Myocyte (in vitro differentiated cells): ENCODE data around the gene G6PC3. TPM values are rescaled to one million over a fixed set of nuclear protein-coding genes. Genes with fewer than 3 reads are reported as not detected.
"Not testable (repeated sequence)": the region's sequence is repeated elsewhere in the genome, so short reads cannot be mapped to it uniquely, and the experiment has no call there.

Source experiments
- DNase-seq: peaks from one replicate; pipeline ENCODE4 v3.0.0-alpha.2; 2012; ENCODE audit warnings: low read depth
- total RNA-seq: library from RNA; depleted of rRNA; stranded (reverse); fragments of >200 nt; gene quantifications from 2 replicates; pipeline ENCODE4 v1.2.3, GENCODE V29; 2014

G6PC3 gene
- total RNA-seq, 1 donor from 2014 or later: 44.6 TPM

DNA sequence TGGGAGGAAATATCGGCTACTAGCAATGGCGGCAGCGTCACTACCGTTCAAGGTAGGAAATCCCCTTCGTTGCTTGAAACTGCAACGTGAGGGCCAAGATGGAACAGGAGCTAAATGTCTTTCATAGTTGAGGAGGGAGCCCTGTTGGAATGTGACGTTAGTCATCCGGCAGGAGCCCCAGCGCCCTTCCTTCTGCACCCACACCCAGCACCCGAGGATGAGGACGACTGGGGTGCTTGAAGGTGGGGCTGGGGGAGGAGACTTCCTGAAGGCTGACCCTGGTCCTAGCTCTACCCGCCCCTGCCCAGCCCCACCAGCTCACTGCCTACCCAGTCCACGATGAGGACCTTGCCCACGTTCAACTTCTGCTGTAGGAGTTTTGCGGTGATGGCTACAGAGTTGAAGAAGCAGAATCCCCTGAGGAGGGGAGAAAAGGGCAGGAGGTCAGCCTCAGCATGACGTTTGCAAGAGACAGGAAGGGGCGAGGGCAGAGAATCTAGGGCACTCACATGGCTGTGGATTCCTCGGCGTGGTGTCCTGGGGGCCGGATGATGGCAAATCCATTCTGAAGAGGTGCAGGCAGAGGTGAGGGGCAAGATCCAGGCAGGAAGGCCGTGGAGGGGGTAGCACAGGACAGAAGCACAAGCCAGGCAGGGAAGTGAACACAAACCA, 11.9 kb downstream of the G6PC3 start:
- no peak for DNase-seq

DNA sequence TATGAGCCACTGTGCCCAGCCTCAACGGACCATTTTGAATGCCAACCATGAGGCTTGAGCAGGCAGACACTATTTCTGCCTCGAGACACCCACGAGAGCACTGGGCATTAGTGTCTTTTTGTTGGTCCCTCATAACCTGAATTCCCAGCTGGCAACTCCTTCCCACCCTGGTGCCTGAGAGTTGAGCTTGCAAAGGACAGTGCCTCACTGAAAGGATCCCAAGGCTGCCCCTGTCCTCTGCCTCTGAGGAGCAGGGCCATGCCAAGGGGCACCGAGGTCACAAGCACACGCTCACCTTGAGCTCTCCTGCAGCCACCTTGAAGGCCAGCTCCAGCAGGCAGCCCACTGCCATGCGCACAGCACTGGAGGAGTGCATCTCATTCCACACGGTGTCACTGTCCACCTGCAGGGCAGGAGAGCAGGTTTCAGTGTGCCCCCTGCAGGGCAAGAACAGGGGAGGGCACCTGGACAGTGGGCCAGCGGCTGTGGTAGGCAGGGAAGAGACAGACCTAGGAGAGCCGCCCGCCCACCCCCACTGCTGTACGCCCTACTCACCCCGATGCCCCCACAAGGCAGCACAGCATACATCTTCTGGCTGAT, 12.8 kb downstream of the G6PC3 start:
- no peak for DNase-seq

DNA sequence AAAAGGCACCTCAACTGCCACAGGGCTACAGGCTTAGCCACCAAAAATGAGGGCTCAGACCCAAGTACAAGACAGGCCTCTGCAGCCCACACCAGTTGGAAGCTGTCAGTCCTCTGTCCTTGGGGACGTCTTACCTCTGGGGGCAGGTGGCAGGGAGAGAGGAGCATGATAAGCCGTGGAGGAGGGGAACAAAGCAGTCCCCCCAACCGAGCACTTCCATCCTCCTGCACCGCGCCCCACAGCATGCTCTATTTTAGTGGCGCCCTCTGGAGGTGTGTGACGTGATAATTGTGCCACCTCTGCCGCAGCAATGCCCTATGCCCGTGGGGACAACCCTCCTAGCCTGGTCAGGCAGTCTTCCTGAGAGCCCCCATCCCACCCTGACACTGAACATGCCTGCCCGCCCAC, 13.6 kb downstream of the G6PC3 start:
- DNase-seq: no peak

DNA sequence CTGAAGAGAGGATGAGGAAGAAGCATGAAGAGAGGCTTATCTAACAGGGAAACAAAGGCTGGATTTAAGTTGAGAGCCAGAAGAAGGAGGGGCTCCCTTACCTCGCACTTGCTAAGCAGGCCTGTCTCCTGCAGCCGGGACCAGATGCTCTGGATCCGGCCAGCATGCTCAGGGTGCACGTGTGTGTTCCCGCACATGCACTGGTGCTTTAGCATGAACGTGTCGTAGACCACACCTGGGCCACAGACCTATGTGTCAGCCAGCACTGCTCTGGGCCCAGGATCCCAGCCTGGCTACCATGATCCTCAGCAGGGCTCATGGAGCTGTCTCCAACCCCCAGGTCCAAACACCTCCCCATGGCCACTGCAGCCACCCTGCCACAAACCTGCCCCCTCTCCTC, 14.4 kb downstream of the G6PC3 start:
- DNase-seq: no peak

DNA sequence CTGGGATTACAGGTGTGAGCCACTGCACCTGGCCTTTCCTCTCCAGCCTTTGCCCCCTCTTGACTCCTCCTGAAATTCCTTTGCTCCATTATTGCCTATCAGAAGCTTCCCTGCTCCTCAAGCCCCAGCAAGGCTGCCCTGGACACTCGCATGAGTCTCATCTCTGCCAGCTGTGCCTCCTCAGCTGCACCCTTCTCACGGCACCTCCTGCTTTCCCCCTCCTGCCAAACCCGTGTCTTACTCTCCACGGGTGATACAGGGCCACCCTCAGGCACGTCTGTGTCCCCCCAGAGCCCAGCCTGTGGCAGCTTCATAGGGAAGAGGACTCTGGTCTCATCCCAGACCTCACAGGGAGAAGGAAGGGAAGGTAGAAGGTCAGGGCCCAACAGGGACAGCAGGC, 15.4 kb downstream of the G6PC3 start:
- no peak for DNase-seq

DNA sequence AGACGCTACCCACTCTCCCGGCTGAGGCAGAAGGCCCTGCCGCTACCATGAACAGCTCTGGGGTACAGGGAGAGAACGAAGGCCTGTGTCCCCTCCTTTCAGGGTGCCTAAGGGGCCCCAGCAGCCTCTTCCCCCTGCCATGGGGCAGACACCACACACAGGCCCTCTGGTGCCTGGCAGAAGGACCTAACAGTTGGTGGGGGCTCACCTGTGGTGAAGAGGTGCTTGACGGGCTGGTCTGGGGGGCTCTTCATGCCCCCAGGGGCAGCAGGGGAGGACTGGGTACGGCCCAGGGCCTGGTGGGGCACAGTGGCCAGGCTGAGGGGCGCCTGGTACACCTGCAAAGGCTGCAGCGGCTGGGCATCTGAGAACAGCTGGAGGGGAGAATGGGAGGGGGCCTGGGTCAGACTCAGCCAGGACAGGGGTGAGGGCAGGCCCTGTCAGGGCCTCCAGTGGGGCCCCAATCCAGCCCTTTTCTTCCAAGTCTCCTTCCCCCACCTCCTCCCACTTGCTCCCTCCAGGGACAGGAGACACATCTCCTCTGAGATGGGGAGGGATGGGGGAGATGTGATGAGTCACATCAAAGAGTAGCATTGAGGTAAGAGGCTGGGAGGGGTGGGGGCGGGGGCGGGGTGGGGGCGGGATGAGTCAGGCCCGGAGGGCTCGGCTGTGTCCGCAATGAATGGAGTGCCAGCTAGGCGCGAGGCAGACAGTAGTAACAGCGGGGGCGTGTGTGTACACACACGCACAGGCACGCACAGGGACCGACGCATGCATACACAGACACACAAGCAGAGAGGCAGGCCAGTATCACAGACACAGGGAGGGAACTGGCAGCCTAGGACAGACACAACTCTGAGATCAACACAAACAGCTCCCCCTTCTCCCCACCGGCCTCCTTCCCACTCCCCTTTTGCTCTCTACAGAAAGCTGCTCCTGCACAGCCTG, 16.1 kb downstream of the G6PC3 start:
- peak; percentile 77 for DNase-seq

DNA sequence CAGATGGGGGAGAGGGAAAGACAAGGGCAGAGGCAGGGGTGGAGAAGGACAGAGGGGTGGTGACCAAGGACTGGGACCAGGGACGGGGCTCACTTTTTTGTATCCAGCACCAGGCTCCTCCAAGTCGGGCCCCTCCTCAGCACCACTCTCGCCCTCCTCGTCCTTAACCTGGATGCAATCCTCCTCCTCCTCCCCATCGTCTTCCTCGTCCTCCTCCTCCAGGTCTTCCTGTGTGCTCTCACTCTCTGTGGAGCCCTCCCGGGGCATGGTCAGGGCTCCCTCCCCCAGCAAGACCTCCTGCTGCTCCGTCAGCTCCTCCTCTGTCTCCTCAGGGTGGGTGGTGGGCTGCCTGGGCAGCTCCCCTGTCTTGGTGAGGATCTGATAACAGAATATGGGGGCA, 16.8 kb downstream of the G6PC3 start:
- DNase-seq: no peak

DNA sequence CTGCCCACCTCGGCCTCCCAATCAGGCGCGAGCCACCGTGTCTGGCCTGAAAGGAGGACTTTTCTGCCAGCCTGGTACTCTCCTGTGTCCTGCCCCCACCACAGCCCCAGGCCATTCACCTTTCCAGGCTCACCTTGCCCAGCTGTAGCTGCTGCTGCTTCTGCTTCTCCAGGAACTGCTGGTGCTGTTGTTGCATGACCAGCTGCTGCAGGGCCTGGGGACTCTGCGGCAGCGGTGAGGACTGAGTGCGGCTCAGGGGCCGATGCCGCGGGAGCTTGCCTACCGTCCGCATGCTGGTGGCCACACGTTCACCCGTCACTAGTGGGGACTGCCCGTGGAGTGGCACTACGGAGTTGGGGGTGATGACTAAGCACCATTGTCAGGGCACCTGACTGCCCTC, 17.7 kb downstream of the G6PC3 start:
- DNase-seq: no peak

DNA sequence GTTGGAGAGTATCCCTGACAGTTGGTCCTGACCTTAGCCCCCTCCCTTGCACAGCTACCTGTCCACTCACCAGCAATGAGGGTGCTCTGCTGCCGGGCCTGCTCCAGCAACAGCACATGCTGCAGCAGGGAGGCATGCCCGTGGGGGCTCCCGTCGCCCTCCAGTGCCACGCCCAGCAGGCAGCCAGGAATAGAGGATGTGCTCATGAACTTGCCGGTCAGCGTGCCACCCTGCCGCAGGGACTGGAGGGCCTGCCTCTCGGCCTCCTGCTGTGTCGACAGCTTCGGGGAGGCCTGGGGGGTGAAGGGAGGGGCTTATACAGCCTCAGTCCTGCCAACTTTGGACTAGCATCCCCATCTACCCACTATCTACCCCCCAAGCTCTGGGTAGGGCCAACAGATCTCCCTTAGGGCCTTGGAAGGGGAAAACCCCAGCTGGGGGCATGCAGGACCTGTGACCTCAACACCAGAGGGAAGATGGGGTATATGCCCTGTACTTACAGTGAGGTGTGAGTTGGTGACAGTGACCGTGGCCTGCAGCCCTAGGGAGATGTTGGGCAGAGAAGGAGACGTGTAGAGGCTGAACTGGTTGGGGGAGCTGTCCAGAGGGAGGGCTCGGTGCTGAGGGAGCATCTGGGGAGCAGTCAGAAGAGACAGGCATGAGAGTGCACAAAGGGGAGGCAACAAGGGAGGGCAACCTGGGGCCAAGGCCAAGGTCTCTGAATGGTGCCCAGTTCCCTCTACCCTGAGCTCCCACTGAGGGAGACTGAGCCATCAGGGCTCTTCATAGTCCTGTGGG, 20.9 kb downstream of the G6PC3 start:
- no peak for DNase-seq

DNA sequence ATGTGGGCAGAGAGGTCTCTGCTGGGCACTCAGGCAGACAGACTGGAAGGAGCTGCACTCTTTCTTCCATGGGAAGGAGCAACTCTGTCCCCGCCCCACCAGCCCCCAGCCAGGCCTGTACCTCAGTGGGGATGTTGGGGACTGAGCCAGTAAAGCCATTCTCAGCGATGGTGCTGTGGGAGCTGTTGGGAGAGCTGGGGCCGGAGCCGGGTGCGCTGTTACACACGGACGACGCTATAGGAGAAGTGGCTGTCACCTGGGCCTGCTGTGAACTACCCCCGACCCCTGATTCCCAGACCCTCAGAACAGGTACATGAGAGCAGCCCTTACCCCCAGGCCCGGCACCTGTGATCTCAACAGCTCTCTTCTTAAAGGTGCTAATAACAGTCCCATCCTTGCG, 21.5 kb downstream of the G6PC3 start:
- no peak for DNase-seq

DNA sequence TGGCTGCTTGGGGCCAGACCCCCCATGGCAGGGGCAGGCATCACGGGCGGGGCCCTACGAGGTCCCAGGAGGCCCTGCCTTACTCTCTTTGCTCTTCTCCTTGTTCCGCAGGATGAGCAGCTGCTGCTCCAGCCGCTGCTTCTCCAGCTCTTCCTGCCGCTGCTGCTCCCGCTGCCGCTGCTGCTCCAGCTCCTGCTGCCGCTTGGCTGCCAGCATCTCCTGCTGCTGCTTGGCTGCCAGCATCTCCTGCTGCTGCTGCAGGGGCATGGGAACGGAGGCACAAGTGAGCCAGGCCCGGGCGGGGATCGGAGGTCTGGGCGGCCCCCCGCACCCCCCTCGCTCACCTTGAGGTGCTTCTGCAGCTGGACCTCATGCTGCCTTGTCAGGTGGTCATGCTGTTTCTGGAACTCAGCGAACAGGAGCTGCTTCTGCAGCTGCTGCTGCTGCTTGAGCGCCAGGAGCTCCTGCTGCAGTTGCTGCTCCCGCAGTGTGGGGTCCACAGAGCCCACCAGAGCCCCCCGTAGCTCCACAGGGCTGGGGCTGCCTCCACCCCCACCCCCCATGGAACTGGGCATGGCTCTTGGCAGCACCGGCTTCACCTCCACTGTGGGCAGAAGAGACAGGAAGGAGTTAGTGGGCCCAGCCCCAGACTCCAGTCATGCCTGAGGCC, 22.8 kb downstream of the G6PC3 start:
- peak; percentile 77 for DNase-seq

DNA sequence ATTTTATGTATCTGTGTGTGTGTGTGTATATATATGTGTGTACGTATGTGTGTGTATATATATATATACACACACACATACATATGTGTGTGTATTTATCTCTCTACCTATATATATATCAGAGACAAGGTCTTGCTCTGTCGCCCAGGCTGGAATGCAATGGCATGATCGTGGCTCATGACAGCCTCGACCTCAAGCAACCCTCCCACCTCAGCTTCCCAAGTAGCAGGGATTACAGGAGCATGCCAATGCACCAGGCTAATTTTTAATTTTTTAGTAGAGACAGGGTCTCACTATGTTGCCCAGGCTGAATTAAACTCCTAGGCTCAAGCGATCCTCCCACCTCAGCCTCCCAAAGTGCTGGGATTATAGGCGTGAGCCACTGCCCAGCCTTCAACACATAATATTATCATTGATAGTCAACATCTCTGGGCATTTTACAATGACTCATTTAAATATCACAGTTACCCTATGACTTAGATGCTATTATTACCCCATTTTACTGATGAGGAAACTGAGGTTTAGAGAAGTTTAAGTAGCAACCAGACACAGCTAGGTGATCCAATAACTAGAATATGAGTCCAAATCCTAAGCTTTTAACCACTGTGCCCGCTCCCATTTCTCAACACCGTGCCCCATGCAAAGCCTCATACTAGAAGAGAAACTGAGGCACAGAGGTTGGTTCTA, 24.3 kb downstream of the G6PC3 start:
- DNase-seq: peak; percentile 80

DNA sequence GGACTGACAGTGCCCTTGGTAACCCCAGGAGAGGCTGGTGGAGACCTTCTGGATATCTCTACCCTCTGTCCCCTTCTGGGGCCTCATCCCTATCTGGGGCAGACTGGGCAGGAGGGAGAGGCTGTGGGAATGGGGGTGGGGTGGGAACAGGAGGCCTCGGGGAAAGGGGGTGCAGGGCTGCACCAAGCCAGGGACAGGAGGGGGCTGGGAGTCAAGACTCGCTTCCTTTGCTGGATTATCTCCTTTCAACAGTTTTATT, 24.8 kb downstream of the G6PC3 start:
- DNase-seq: no peak

DNA sequence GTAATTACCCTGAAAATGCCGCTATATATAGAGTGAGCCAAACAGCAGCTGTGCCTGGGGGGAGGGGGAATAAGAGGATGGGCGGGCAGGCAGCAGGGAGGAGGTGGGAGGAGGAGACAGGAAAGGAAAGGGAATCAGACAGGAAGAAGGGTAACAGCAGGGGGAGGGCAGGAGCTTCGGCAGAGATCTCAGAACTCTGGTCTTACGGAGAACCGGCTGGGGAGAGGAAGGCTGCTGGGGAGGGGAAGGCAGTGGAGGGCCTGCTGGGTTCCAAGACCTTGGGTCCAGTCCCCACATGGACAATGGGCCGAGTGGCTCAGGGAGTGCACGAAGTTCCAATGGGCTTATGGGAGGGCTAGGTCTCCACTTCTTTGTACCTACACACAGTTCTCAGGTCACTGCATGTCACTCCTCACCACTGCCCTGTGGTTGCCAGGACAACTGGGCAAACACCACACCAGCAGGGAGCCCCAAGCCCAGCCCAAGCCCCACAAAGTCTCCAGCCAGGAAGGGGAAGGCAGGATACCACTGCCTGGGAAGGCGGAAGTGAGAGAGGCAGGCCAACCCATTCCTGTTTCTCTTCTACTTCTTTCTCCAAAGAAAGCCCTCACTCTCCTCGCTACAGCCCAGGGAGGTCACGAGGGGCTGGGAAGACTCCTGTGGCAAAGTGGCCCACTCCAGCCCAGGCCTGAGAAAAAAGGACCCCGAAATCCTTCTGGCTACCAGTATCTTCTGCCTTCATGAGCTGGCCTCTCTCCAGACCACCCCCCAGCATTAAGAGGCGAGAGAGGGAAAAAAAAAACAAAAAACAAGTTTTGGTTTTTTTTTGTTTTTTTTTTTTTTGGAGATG, 25.3 kb downstream of the G6PC3 start:
- DNase-seq: peak; percentile 97

DNA sequence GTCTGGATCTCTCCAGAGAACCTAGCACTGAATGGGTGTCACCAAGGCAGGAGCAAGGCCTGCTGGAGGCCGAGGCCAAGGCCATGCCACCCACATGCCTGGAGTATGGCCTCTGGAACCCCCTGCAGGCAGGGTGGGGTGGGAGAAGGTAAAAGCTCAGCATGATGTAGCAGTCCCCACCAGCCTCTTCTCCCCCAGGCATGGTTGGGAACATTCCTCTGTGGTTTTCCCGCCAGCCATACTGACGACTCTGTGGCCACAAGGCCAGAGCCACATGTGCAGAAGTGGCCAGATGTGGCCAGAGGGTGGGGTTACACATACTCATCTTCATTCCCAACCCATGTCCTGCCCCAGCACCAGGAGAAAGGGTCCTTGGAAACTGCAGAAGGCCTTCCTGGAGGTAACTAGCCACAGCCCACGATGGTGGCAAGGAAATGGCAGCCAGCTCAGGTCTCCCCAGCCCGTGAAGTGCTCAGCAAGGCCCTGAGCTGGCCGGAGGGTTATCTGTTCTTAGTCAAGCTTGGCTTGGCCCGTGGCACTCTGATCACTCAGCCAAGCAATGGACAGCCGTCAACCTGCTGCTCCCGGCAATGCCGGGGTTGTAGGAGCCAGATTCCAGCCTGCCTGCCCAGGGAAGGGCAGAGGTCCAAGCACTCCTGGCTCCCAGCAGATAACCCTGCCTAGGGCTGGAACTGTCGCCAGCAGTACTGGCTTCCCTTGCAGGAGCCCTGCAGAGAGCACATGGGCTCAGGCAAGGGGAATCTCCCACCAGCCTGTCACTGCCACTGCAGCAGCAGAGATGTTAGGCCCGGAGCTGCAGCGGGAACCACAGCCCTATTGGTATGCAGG, 26.8 kb downstream of the G6PC3 start:
- peak; percentile 67 for DNase-seq

DNA sequence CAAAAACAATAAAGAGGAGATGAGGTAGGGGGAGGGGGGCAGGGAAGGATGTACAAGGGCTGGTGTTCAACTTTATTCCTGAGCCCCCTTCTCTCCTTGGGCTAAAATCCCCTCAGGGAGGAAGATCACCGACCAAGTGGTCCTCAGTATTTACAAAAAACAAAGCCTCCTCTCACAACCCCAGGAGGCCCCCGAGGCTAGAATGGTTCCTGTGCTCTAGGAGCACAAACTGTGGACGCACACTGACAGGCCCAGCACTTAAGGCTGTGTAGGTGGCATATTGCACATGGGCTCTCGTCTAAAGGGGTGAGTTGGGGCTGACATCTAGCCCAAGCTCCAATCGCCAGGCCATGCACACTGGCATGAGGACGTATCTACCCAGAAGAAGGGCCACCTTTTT, 31.3 kb downstream of the G6PC3 start:
- DNase-seq: not testable (repeated sequence)

DNA sequence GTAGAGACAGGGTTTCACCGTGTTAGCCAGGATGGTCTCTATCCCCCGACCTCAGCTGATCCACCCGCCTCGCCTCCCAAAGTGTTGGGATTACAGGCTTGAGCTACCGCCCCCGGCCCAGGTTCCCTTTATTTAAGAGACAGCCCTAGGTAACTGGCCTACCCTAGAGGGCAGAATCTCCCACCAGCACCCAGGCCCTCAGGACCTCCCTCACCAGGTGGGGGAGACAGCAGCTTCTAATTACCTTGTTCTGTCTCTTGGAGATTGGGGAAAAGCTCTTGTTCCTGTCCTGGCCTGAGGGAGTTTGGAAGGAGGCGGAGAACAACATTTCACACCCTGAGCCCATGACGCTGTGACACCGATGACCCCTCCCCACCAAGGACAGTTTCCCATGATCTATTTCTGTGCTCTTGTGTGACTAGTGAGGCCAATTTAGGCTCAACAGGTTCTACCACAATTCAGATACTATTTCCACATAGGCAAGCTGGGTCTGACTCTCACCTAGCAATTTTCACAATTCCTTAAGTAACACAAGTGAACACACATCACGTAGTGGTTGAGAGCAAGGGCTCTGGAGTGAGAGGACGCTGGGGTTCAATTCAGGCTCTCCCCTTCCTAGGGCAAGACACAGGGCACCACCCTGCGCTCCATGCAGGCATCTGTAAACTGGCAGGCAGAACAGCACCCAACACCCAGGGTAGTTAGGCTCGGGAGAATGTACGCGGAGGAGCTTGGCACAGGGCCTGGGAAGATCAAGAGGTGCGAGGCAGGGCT, 32.5 kb downstream of the G6PC3 start:
- DNase-seq: no peak

DNA sequence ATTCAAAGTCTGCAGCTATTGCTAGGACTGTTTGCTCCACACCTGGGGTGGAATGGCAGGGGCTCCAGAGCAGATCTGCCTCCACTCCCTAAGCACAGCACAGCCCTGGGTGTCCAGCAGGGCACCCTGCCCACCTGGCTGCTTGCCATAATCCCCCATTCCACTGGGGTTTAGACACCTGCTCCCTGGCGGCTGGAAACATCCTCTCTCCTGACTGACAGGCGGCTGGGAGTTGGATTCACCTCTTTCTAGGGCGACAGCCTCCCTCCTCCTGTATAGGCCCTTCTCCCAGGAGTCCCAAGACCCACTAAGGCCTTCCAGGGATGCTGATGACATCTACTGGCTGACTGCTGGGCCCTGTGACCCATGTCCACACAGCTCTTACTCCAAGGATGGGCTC, 34.9 kb downstream of the G6PC3 start:
- DNase-seq: no peak
